ENCODE measurements around the gene CETN1.

CETN1 gene

GRCh38 chr18:614193-614592, 34.0 kb downstream of the CETN1 start:
- TF ChIP-seq CREB1 (IDR thresholded peaks at IDR 0.05; ENCODE audit: low read depth) (no peak), RAD21 (IDR thresholded peaks at IDR 0.05; ENCODE audit: low read depth) (no peak), FOXM1 (IDR thresholded peaks at IDR 0.05; ENCODE audit: borderline replicate concordance, low read depth) (no peak), EP300 (IDR thresholded peaks at IDR 0.05; ENCODE audit: borderline replicate concordance) (no peak), YY1 (IDR thresholded peaks at IDR 0.05; ENCODE audit: low read depth) (no peak), EGR1 (IDR thresholded peaks at IDR 0.05) (no peak), TEAD4 (IDR thresholded peaks at IDR 0.05) (no peak), NFIC (IDR thresholded peaks at IDR 0.05) (no peak)
- TF ChIP-seq, protein P1, sequence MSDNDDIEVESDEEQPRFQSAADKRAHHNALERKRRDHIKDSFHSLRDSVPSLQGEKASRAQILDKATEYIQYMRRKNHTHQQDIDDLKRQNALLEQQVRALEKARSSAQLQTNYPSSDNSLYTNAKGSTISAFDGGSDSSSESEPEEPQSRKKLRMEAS (IDR thresholded peaks at IDR 0.05): no peak

DNA sequence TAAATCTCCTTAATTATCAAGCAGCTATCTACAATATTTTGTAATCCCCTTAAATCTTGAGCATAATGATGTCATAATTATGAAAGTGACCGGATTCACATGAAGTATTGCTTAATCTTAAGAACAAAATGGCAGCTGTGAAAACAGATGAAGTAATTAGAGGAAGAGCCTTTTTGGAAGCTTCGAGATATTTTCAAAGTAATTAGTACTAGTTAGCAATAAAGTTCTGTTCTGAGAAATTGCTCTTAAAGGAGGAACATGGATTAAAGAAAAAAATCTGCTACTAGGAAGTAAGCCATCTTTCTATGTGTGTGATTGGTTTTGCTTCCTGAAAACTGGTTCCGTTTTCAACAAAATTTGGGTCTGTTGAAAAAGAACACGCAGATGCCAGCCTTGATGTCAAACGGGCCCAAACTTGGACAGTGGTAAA, 34.9 kb downstream of the CETN1 start:
- TF ChIP-seq CEBPB (IDR thresholded peaks at IDR 0.05): no peak
- TF ChIP-seq, protein P1 (IDR thresholded peaks at IDR 0.05): no peak
- TF ChIP-seq YY1 (IDR thresholded peaks at IDR 0.05; ENCODE audit: low read depth): no peak
- no peak for TF ChIP-seq CREB1 (IDR thresholded peaks at IDR 0.05; ENCODE audit: low read depth)
- TF ChIP-seq USF1 (IDR thresholded peaks at IDR 0.05): no peak
- TF ChIP-seq NFIC (IDR thresholded peaks at IDR 0.05): no peak
- TF ChIP-seq RAD21 (IDR thresholded peaks at IDR 0.05; ENCODE audit: low read depth): no peak
- TF ChIP-seq TAF1 (IDR thresholded peaks at IDR 0.05; ENCODE audit: low read depth): no peak
- no peak for TF ChIP-seq FOXM1 (IDR thresholded peaks at IDR 0.05; ENCODE audit: borderline replicate concordance, low read depth)
- no peak for TF ChIP-seq TCF12 (IDR thresholded peaks at IDR 0.05; ENCODE audit: low read depth)
- no peak for TF ChIP-seq REST (IDR thresholded peaks at IDR 0.05; ENCODE audit: low read depth)
- no peak for TF ChIP-seq EGR1 (IDR thresholded peaks at IDR 0.05)
- no peak for TF ChIP-seq EP300 (IDR thresholded peaks at IDR 0.05; ENCODE audit: borderline replicate concordance)
- no peak for TF ChIP-seq TEAD4 (IDR thresholded peaks at IDR 0.05)
- no peak for TF ChIP-seq ZBTB7A (IDR thresholded peaks at IDR 0.05; ENCODE audit: low read depth)

GRCh38 chr18:615773-616172, 35.6 kb downstream of the CETN1 start:
- TF ChIP-seq EP300 (IDR thresholded peaks at IDR 0.05; ENCODE audit: borderline replicate concordance) (no peak), REST (IDR thresholded peaks at IDR 0.05; ENCODE audit: low read depth) (no peak), FOXM1 (IDR thresholded peaks at IDR 0.05; ENCODE audit: borderline replicate concordance, low read depth) (no peak), CREB1 (IDR thresholded peaks at IDR 0.05; ENCODE audit: low read depth) (no peak), YY1 (IDR thresholded peaks at IDR 0.05; ENCODE audit: low read depth) (no peak), NFIC (IDR thresholded peaks at IDR 0.05) (no peak), EGR1 (IDR thresholded peaks at IDR 0.05) (no peak), CEBPB (IDR thresholded peaks at IDR 0.05) (no peak), ZBTB7A (IDR thresholded peaks at IDR 0.05; ENCODE audit: low read depth) (no peak), USF1 (IDR thresholded peaks at IDR 0.05) (no peak), TCF12 (IDR thresholded peaks at IDR 0.05; ENCODE audit: low read depth) (no peak), TAF1 (IDR thresholded peaks at IDR 0.05; ENCODE audit: low read depth) (no peak), RAD21 (IDR thresholded peaks at IDR 0.05; ENCODE audit: low read depth) (no peak), TEAD4 (IDR thresholded peaks at IDR 0.05) (no peak)
- TF ChIP-seq, protein P1 (IDR thresholded peaks at IDR 0.05): no peak

- TF ChIP-seq FOXM1 (IDR thresholded peaks at IDR 0.05; ENCODE audit: borderline replicate concordance, low read depth): no peak
- no peak for TF ChIP-seq EP300 (IDR thresholded peaks at IDR 0.05; ENCODE audit: borderline replicate concordance)
- no peak for TF ChIP-seq USF1 (IDR thresholded peaks at IDR 0.05)
- TF ChIP-seq CREB1 (IDR thresholded peaks at IDR 0.05; ENCODE audit: low read depth): no peak
- peak; percentile 80 for TF ChIP-seq RAD21 (IDR thresholded peaks at IDR 0.05; ENCODE audit: low read depth)
- TF ChIP-seq NFIC (IDR thresholded peaks at IDR 0.05): no peak
Observed at GRCh38 chr18:616380-616995, 36.3 kb downstream of the CETN1 start.

DNA sequence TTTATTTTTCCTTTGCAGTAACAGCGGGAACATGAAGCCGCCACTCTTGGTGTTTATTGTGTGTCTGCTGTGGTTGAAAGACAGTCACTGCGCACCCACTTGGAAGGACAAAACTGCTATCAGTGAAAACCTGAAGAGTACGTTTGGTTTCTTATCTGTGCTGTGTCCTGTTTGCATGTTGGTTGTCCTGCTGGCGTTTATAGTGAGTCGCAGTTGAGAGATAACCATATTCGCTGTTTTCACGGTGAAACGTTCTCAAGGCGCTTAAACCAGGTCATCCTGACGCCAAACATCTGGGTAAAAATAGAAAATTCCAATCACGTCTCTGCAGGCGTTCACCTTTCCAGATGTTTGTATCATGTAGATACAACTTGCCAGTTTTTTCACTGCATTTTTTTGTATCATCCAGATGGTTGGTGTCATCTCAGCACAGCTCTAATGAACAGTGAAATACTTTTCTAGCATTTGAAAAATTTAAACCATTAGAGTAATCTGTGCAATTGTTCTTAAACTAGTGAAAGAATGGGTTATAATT, 37.9 kb downstream of the CETN1 start:
- no peak for TF ChIP-seq YY1 (IDR thresholded peaks at IDR 0.05; ENCODE audit: low read depth)

All from Ishikawa (cell line).